HG02588 (cell line): ENCODE results near the gene CTU1.

Experiments
- ATAC-seq: cut with Tn5 transposase; IDR thresholded peaks from one replicate; pipeline ENCODE4 v1.9.1; 2021; ENCODE audit warnings: mild to moderate bottlenecking, moderate library complexity; ENCODE audit not compliant: unreplicated experiment

The CTU1 gene

DNA sequence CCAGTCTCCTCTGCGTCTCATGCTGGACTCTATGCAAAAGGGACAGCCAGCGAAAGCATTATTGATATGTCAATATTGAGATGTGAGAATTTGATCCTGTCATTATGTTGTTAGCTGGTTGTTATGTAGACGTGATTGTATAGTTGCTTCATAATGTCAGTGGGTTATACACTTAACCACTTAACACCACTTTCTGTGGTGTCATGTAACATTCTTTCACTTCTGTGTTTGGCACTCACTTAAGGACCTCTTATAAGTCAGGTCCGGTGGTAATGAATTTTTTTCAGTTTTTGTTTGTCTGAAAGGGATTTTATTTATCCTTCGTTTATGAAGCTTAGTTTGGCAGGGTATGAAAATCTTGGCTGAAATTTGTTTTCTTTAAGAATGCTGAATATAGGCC, 26.8 kb upstream of the CTU1 start:
- no peak for ATAC-seq

DNA sequence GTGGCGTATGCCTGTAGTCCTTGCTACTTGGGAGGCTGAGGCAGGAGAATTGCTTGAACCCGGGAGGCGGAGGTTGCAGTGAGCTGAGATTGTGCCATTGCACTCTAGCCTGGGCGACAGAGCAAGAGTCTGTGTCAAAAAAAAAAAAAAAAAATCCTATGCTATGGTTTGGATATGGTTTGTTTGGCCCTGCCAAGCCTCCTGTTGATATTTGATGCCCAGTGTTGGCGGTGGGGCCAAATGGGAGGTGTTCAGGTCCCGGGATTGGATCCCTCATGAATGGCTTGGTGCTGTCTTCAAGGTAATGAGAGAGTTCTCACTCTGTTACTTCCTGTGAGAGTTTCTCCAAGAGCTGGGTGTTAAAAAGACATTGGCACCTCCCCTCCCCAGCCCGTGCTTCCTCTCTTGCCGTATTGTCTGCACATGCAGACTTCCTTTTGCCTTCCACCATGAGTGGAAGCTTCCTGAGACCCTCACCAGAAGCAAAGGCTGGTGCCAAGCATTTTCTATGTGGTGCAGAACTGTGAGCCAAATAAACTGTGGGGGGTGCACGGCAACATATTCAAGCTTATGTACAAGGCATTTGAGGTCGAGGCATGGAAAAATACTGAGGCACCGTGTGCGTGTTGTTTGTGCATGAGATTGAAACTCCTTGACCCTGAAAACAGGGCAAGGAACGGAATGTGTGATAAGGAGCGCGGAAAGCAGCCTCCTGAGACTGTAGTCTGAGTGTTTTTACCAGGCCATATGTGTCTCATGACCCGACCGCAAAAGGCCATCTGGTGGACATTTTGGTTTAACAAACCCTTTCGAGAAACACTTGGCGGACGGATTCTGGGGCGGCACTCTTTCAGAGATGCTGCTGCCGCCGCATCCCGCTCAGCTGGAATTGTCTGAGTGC, 23.8 kb upstream of the CTU1 start:
- no peak for ATAC-seq

DNA sequence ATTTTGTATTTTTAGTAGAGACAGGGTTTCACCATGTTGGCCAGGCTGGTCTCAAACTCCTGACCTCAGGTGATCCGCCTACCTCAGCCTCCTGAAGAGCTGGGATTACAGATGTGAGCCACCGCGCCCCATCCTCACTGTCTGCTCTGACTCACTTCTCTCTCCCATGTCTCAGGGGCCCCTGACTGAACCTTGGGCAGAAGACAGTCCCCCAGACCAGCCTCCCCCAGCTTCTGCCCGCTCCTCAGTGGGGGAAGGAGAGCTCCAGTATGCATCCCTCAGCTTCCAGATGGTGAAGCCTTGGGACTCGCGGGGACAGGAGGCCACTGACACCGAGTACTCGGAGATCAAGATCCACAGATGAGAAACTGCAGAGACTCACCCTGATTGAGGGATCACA, 21.5 kb upstream of the CTU1 start:
- ATAC-seq: no peak

DNA sequence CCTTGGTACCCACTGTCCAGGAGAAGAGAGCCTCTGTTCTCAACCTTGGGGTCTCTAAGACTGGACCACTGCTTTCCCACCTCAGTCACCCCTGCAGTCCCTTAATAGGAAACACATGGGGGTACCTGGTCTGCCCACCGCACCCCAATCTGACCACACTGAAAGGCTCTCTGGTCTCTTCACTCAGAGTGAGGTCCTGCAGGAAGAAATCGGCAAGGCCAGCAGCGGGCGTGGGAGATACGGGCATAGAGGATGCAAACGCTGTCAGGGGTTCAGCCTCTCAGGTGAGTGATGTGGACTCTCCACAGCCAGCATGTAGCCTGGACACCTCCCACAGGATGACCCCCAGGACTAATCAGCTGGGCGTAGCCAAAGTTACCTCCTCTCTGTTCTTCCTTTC, 20.0 kb upstream of the CTU1 start:
- no peak for ATAC-seq

DNA sequence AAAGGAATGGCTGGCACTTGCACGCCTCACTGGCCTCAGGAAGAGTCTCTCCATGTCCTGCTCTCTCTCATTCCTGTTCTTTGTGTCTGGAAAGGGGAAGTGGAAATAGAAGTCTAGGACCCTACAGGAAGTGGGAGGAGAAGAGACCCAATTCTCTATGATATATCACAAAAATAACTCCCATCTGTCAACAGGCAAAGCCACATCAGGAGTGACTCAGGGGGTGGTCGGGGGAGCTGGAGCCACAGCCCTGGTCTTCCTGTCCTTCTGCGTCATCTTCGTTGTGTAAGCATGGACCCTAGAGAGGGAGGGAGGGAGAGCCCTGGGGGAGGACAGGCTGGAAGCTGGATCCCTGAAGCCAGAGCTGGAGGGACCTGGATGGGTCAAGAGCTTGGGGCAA, 19.5 kb upstream of the CTU1 start:
- no peak for ATAC-seq

DNA sequence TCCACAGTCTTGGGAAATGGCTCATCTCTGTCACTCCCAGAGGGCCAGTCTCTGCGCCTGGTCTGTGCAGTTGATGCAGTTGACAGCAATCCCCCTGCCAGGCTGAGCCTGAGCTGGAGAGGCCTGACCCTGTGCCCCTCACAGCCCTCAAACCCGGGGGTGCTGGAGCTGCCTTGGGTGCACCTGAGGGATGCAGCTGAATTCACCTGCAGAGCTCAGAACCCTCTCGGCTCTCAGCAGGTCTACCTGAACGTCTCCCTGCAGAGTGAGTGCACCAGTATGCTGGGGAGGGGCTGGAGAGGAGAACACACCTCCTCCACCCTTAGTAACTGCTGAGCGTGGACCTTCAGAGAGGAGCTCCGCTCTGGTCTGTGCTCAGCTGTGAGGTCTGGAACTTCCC, 18.8 kb upstream of the CTU1 start:
- no peak for ATAC-seq

DNA sequence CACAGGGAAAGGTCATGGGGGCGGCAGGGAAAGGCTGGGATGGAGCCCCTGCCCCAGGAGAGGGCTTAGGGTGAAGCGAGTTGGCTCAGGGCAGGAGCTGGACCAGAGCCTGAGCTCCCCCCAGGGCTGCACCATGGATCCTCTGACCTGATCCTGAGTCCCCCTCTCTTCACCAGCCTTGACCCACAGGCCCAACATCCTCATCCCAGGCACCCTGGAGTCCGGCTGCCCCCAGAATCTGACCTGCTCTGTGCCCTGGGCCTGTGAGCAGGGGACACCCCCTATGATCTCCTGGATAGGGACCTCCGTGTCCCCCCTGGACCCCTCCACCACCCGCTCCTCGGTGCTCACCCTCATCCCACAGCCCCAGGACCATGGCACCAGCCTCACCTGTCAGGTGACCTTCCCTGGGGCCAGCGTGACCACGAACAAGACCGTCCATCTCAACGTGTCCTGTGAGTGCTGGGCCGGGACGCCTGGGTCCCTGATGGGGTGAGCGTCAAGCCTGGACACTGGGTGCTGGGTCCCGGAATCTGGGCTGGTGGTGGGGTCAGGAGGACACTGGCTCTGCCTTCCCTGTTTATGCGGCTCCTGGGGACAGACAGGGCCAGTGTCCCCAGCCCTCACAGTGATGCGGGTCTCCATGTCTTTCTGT, 17.3 kb upstream of the CTU1 start:
- ATAC-seq: no peak

DNA sequence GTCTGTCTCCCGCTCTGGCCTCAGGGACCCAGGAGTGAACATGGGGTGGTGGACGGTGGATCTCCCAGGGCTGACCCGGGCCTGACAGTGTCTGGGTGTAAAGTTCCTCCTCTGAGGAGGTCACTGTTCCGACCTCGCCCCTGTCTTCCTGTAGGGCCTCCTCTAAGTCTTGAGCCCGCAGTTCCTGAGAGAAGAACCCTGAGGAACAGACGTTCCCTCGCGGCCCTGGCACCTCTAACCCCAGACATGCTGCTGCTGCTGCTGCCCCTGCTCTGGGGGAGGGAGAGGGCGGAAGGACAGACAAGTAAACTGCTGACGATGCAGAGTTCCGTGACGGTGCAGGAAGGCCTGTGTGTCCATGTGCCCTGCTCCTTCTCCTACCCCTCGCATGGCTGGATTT, 16.5 kb upstream of the CTU1 start, which contains the start of gene SIGLEC9:
SIGLEC9 (plus strand) TSS at position 178 of the 400 bp plus-strand sequence; CDS start at position 247, 69 bp downstream.
- no peak for ATAC-seq

DNA sequence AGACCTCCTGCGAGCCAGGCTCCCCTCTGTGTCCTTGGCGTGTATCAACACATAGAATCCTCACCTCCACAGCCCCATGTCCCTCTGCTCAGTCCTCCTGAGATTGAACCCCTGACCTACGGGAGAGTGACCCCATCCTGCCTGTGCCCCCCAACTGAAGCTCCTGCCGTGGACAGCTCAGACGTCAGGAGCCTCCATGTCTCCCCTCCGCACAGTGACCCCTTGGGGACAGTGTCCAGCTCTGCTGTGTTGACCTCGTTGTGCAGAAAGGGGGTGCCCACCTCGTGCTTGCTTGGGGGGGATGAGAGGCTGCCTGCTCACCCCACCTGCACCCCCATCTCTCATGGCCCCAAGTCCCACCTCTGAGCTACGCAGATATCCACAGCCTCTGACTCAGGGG, 16.0 kb upstream of the CTU1 start:
- no peak for ATAC-seq

DNA sequence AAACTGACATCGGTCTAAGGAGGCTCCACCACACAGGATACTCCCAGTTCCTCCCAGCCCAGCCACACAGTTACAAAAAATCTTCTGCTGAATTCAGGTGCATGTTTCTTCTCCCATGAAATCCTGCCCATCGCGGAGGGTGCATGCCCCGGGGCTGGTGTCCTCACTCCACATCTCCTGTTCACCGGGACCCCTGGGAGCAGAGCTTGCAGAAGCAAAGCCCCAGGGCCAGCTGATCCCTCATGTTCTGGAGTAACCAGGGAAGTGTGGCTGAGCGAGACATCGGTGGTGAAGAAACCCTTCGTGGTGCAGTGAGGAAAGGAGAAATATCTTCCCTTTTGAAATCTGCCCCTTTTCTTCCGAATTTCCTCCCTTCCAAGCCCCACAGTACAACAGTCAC, 15.6 kb upstream of the CTU1 start:
- ATAC-seq: no peak

DNA sequence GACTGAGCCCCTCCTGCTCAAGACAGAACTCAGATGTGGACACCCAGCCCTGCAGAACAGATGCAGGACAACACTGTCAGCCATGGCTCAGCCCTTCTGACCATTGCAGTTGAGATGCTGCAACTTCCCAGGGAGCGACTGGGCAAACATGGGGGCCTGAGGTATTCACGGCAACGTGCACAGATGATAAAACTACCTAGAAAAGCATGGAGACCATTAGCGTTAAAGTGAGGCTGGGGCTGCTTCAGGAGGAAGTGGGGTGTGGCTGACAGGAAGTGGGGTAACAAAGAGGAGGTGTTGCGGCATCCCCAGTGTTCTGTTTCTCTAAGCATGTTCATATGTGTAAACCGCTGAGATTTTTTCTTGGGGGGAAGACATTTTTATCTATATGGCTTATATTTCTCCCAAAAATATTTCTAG, 15.2 kb upstream of the CTU1 start:
- ATAC-seq: no peak

DNA sequence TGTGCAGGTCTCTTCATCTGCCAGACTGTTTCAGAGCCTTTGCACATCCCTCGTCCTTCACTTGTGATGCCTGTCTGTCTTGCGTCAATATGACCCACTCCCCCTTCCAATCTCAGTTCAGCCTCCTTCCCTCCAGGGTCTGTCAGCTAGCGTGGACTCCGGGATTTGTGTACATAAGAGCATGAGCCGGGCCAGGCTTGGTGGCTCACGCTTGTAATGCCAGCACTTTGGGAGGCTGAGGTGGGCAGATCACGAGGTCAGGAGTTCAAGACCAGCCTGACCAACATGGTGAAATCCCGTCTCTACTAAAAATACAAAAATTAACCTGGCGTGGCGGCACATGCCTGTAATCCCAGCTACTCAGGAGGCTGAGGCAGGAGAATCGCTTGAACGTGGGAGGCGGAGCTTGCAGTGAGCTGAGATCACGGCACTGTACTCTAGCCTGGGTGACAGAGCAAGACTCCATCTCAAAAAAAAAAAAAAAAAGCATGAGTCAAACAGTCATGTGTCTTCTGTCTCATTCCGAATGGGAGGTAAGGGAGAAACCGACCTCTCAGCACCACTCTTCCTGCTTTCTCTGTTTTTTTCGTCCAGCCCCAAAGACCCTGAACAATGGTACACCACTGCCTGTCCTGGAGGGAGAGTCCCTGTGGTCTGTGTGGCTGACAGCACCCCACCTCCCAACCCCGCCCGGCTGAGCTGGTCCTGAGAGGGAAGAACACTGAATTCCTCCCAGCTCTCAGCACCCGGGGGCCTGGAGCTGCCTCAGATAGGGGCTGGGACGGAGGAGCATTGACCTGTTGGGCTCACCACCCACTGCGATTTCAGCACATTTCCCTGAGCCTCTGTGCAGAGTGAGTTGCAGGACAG, 14.1 kb upstream of the CTU1 start:
- no peak for ATAC-seq

DNA sequence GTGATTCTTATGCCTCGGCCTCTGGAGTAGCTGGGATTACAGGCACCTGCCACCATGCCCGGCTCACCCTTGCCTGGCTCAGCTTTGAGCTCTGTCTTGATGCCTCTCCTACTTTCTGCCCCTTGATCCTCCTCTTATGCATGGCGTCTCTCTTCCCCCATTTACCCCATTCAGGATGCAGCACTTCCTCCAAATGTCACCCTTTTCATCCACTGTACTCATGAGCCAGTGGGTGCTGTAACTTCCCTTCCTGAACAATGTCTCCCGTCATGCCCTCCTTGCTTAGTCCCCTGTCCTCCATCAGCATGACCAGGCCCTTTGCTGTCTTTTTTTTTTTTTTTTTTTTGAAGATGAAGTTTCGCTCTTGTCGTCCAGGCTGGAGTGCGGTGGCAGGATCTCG, 13.0 kb upstream of the CTU1 start:
- no peak for ATAC-seq

DNA sequence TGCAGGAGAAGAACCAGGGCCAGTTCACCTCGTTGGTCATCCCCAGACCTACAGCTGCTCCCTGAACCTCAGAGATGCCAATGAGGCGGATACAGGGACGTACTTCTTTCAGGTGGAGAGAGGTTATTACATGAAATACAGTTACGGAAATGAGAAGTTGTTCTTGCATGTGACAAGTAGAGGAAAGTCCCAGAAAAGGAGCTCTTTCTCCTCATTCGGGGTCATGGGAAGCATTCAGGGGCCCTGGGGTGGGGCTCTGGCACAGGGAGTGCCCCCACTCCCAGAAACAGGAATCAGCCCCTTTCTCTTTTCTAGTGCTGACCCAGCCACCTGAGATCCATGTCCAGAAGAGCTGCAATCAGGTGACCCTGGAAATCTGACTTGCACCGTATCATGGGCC, 12.0 kb upstream of the CTU1 start:
- no peak for ATAC-seq

DNA sequence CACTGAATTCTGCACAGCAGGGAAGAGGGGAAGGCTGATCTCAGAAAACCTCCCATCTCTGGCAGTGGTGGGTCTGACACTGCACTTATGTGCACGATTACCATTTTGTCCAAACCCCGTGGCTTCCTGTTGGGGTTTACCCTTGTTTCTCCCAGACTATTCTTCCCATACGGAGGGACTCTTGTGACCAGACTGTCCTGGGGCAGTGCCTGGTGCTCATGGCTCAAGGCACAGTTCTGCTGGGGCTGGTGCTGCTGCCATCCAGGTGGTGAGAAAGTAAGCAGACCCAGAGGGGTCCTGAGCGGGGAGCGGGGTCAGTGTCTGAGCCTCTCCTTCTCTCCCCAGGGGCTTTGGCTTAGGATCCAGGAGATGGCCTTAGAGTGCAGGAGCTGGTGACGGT, 11.4 kb upstream of the CTU1 start:
- ATAC-seq: no peak

DNA sequence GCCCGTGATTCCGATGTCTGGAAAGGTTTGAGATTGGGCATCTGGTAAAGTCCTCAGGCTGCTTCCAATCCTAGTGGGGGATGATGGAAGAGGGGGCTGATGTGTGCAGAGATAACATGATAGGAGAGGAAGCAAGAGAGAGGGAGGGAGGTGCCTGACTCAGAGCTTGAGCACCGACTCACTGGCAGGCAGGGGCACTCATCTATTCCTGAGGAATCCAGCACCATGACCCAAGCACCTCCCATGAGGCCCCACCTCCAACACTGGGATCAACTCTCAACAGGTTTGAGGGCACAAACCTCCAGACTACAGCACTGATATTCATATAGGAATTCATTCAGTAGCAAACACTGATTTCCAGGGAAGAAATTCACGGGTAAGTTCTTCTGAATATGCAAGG, 10.9 kb upstream of the CTU1 start:
- ATAC-seq: no peak

DNA sequence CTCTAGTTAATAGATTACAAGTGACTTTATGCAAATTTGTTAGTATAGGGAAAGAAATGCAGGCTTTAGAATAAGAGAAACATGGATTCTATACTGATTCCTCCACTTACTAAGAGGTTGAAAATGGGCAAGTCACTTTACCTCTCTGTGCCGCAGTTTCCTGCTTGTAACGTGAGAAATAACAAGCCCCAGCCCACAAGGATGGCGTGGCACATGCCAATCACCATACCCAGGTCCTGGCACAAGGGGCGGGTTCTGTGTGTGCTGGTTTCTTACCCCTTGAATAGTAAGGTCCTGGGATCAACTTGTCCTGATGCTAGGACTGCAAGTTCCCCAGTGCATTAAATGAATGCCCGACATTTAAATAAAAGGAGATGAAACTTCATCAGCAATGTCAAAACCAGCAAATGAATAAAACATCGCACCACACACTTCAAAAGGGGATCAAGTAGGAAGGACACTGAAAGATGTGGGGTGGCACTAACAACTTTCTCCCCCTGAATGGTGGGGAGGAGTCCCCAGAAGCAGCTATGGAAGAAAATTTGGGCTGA, 8.6 kb upstream of the CTU1 start:
- ATAC-seq: no peak

DNA sequence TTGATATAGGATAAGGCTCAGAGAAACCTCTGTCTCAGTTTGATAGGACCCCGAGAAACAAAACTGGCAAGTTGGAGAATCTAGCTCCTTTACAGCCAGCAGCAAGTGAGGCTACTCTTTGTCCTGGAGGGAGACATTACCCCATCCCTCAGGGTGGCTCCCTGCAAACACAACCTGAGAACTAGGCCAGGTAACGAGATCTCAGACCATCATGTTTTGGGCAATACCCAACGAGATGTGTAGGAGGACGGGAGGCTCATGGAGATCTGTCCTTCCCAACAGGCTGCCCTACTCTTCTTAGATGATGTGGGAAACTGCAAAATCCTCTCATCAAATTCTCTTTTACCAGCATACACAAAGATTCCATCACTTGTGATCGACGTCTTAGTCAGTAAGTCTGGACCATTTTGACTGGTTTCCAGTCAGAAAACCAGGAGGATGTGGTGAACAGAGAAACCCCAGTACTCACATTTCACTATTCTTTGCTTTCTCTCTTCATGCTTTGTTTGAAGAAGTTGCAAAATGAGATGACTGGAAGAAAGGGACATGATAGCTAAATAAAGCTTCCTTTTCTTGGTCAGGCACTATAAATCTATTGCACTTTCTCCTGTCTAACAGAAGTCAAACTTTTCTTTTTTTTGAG, 6.0 kb upstream of the CTU1 start:
- ATAC-seq: no peak

DNA sequence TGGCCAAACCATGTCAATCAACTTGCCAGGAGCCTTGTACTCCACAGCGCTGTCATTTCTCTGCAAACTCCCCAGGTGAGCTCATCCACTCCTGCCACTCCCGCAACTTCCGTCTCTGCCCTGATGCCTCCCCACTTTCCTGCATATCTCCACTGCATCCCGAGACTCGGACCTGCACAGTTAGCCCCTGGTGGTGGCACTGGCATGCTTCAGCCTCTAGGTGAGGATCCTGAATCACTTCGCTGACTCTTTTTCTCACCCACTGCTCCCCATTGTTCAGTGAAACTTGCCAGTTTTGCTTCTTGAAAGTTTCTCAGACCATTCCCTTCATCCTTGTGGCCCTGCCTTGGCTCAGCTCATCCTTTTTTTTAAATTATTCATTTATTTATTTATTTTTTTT, 3.4 kb upstream of the CTU1 start:
- no peak for ATAC-seq

DNA sequence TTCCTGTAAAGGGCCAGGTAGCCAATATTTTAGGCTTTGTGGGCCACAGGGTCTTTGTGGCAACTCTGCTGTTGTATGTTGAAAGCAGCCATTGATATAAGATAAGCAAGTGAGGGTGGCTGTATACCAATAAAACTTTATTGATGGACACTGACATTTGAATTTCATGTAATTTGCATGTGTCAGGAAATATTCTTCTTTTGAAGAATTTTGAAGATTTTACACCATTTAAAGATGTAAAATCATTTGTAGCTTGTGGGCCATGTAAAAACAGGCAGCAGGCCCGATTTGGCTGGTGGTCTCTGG, 2.4 kb upstream of the CTU1 start:
- ATAC-seq: no peak

DNA sequence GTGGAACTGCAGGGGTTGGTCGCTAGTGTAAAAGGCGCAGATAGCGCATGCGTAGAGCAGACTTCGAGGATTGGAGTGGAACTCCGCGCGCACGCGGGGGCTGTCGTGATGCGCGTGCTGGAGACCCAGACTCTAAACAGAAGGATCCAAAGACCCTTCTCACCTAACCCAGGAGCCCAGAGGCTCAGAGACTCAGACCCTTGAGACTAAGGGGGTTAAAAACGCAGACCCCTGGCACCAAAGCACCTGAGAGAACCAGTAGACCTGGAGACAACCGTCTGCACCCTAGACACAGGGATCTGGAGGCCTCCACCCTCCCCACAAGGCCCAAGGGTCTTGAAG, 567 bp upstream of the CTU1 start:
- ATAC-seq: peak; percentile 25
